CD14-positive monocyte (primary cell): ENCODE results near the gene INHBC. TPM values are rescaled to one million over a fixed set of nuclear protein-coding genes. Genes with fewer than 3 reads are reported as not detected.
"Not testable (repeated sequence)": the region's sequence is repeated elsewhere in the genome, so short reads cannot be mapped to it uniquely, and the experiment has no call there.

Experiments used
- DNase-seq, 3 donors: peaks; one replicate each; pipeline ENCODE4 v3.0.0-alpha.2; 2011 to 2022
- H2AFZ ChIP-seq: 2 replicates; pipeline ENCODE4 v1.6.0; 2012; ENCODE audit warnings: mild to moderate bottlenecking, low read depth, low read length, inconsistent platforms; ENCODE audit not compliant: insufficient read depth, poor library complexity, severe bottlenecking
- H3K27ac ChIP-seq, 2 donors: 1 replicate in 1 of 2; 2 replicates in 1 of 2; pipeline ENCODE4 v1.5.1; 2012 to 2013; ENCODE audit warnings: low read length in 2 of 2, control low read depth in 1 of 2, inconsistent platforms in 1 of 2, low read depth in 1 of 2, mild to moderate bottlenecking in 1 of 2
- H3K27me3 ChIP-seq, 2 donors: one replicate each; pipeline versions ENCODE4 v1.6.0 to v1.6.1; 2011 to 2013; ENCODE audit warnings: low read length in 2 of 2; ENCODE audit not compliant: control insufficient read depth in 2 of 2, insufficient read depth in 2 of 2
- H3K36me3 ChIP-seq, 2 donors: replicated peaks in 1 of 2; 1 replicate in 1 of 2; 2 replicates in 1 of 2; pipeline versions ENCODE4 v1.5.1 to v1.6.1; 2012 to 2013; ENCODE audit warnings: low read length in 2 of 2, control low read depth in 1 of 2, inconsistent platforms in 1 of 2, mild to moderate bottlenecking in 1 of 2; ENCODE audit not compliant: insufficient read depth in 2 of 2, control insufficient read depth in 1 of 2
- H3K4me1 ChIP-seq, 2 donors: 1 replicate in 1 of 2; 2 replicates in 1 of 2; pipeline versions ENCODE4 v1.5.1 to v1.6.1; 2012 to 2013; ENCODE audit warnings: low read length in 2 of 2, control low read depth in 1 of 2, inconsistent platforms in 1 of 2, mild to moderate bottlenecking in 1 of 2, moderate library complexity in 1 of 2; ENCODE audit not compliant: insufficient read depth in 2 of 2, control insufficient read depth in 1 of 2
- H3K4me2 ChIP-seq: replicated peaks from 2 replicates; pipeline ENCODE3; 2012; ENCODE audit warnings: low read length, moderate library complexity, mild to moderate bottlenecking; ENCODE audit not compliant: poor library complexity, severe bottlenecking; ENCODE audit errors: extremely low read depth
- H3K4me3 ChIP-seq, 3 experiments: fragments of 200-600 bp in 1 of 3; sonication (generic) in 1 of 3; replicated peaks in 1 of 3; 1 replicate in 2 of 3; 2 replicates in 1 of 3; pipeline ENCODE4 v1.5.1; 2011 to 2013; ENCODE audit warnings: low read length in 3 of 3, mild to moderate bottlenecking in 3 of 3, control low read depth in 2 of 3, low read depth in 2 of 3, inconsistent platforms in 1 of 3, moderate library complexity in 1 of 3
- H3K79me2 ChIP-seq: 2 replicates; pipeline ENCODE4 v1.6.0; 2012; ENCODE audit warnings: mild to moderate bottlenecking, control low read depth, inconsistent platforms, low read length, moderate library complexity; ENCODE audit not compliant: insufficient read depth
- H3K9ac ChIP-seq: 2 replicates; pipeline ENCODE4 v1.6.0; 2017; ENCODE audit warnings: low read length, mild to moderate bottlenecking; ENCODE audit not compliant: insufficient read depth, poor library complexity, severe bottlenecking
- H3K9me3 ChIP-seq, 2 donors: replicated peaks in 1 of 2; 1 replicate in 1 of 2; 2 replicates in 1 of 2; pipeline versions ENCODE4 v1.5.1 to v1.6.1; 2012 to 2013; ENCODE audit warnings: low read length in 2 of 2, control low read depth in 1 of 2; ENCODE audit not compliant: control insufficient read depth in 1 of 2, insufficient read depth in 1 of 2
- H4K20me1 ChIP-seq: 2 replicates; pipeline ENCODE4 v1.6.0; 2012; ENCODE audit warnings: mild to moderate bottlenecking, low read length, control low read depth, moderate library complexity; ENCODE audit not compliant: insufficient read depth
- H3K27ac Mint-ChIP-seq, 7 donors: one replicate each; pipeline ENCODE4 v1.8.0; 2020; ENCODE audit warnings: mild to moderate bottlenecking in 7 of 7, mixed read lengths in 7 of 7, moderate library complexity in 6 of 7, inconsistent platforms in 2 of 7
- H3K27me3 Mint-ChIP-seq, 3 donors: one replicate each; pipeline ENCODE4 v1.8.0; 2021 to 2022; ENCODE audit warnings: low read depth in 3 of 3, mild to moderate bottlenecking in 3 of 3, mixed read lengths in 3 of 3, moderate library complexity in 3 of 3, inconsistent platforms in 1 of 3
- H3K36me3 Mint-ChIP-seq, 2 donors: one replicate each; pipeline ENCODE4 v1.8.0; 2020; ENCODE audit warnings: mixed read lengths in 2 of 2, inconsistent platforms in 1 of 2, mild to moderate bottlenecking in 1 of 2
- H3K4me1 Mint-ChIP-seq: one replicate; pipeline ENCODE4 v1.8.0; 2020; ENCODE audit warnings: mild to moderate bottlenecking, mixed read lengths
- H3K4me3 Mint-ChIP-seq, 2 donors: one replicate each; pipeline ENCODE4 v1.8.0; 2020; ENCODE audit warnings: mild to moderate bottlenecking in 2 of 2, mixed read lengths in 2 of 2, moderate library complexity in 1 of 2
- H3K9me3 Mint-ChIP-seq, 7 donors: one replicate each; pipeline ENCODE4 v1.8.0; 2020 to 2022; ENCODE audit warnings: mixed read lengths in 7 of 7, mild to moderate bottlenecking in 6 of 7, moderate library complexity in 6 of 7, inconsistent platforms in 2 of 7
- WGBS: methylation state at CpG from one replicate; pipeline ENCODE4 v1.1.5; 2013; ENCODE audit warnings: missing lambda C conversion rate; ENCODE audit not compliant: insufficient coverage; 5-methylcytosine and 5-hydroxymethylcytosine counted together
- intact Hi-C, 2 donors: fragments of 100-400 bp; cut with micrococcal nuclease; formaldehyde crosslinking; loops; one replicate each; pipeline versions ENCODE4 v1.15.0 to v1.15.1; 2023
- polyA plus RNA-seq, 3 donors: library from polyadenylated mRNA; depleted of rRNA in 1 of 3; unstranded in 2 of 3; stranded (reverse) in 1 of 3; fragments of 300-500 nt in 2 of 3; fragments of >200 nt in 1 of 3; fragmentation: Illumina TruSeq in 2 of 3; gene quantifications; 1 replicate in 2 of 3; 2 replicates in 1 of 3; pipeline ENCODE4 v1.2.3, GENCODE V29; 2012 to 2021
- TF ChIP-seq, protein P1 (sequence below): fragments of 200-600 bp; IDR thresholded peaks from one replicate; pipeline ENCODE4 v1.8.0; 2022; ENCODE audit warnings: antibody characterized with exemption, mild to moderate bottlenecking

Gene INHBC
- polyA plus RNA-seq, 3 donors: not detected

DNA sequence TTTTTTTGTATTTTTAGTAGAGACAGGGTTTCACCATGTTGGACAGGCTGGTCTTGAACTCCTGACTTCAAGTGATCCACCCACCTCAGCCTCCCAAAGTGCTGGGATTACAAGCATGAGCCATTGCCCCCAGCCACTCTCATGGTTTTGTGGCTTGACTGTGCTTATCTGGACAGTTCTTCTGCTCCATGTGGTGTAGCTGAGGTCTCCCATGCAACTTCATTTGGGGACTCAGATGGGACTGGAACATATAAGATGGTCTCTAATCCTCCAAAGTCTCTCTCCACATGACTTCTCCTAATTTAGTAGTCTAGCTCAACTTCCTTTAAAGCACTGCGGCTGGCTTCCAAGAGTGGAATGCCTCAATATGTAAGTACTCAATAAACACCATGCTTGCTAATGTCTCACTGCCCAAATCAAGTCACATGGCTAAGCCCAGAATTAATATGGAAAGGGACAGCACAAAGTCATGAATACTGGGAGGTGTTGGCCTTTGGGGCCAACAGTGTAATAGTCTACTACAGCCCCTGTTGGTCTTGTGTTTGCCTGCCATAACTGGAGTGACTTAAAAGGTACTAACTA, 7.4 kb downstream of the INHBC start:
- no peak overlapping the region for H3K27ac Mint-ChIP-seq
- H3K9ac ChIP-seq: no peak overlapping the region
- H3K4me3 Mint-ChIP-seq: no peak overlapping the region
- H3K4me2 ChIP-seq: no peak overlapping the region
- H3K4me1 ChIP-seq: no peaks in the 10 kb centered on the region
- peaks cover 2 to 21% (median 14%) of the 10 kb centered on the region in 7 donors for H3K9me3 Mint-ChIP-seq
- TF ChIP-seq, protein P1, sequence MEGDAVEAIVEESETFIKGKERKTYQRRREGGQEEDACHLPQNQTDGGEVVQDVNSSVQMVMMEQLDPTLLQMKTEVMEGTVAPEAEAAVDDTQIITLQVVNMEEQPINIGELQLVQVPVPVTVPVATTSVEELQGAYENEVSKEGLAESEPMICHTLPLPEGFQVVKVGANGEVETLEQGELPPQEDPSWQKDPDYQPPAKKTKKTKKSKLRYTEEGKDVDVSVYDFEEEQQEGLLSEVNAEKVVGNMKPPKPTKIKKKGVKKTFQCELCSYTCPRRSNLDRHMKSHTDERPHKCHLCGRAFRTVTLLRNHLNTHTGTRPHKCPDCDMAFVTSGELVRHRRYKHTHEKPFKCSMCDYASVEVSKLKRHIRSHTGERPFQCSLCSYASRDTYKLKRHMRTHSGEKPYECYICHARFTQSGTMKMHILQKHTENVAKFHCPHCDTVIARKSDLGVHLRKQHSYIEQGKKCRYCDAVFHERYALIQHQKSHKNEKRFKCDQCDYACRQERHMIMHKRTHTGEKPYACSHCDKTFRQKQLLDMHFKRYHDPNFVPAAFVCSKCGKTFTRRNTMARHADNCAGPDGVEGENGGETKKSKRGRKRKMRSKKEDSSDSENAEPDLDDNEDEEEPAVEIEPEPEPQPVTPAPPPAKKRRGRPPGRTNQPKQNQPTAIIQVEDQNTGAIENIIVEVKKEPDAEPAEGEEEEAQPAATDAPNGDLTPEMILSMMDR: no peak
- no CpG with 5 or more reads among the region's 1 CpG for WGBS
- H3K4me1 Mint-ChIP-seq: peaks cover 5% of the 10 kb centered on the region
- no peaks in the 10 kb centered on the region for H4K20me1 ChIP-seq
- intact Hi-C loops: no loop called here
- H3K79me2 ChIP-seq: no peaks in the 10 kb centered on the region
- no peak overlapping the region for H3K4me3 ChIP-seq
- H2AFZ ChIP-seq: no peak overlapping the region
- H3K36me3 ChIP-seq: no peaks in the 10 kb centered on the region
- H3K27ac ChIP-seq: no peak overlapping the region
- no peak for DNase-seq
- H3K36me3 Mint-ChIP-seq: no peaks in the 10 kb centered on the region
- H3K27me3 Mint-ChIP-seq: peaks cover 0 to 1% (median 0%) of the 10 kb centered on the region in 3 donors
- no peaks in the 10 kb centered on the region for H3K27me3 ChIP-seq
- peaks cover 6 to 7% of the 10 kb centered on the region in 2 donors for H3K9me3 ChIP-seq

DNA sequence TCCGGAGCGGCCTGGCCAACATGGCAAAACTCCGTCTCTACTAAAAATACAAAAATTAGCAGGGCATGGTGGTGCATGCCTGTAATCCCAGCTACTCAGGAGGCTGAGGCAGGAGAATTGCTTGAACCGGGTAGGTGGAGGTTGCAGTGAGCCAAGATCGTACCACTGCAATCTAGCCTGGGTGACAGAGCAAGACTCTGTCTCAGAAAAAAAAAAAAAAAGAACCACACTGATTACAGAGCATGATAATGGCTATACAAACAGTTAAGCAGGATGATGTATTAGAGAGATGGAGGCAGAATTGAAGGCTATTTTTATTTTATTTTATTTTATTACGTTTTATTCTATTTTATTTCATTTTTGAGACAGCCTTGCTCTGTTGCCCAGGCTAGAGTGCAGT, 9.8 kb downstream of the INHBC start:
- WGBS: 100% methylated on average over 1 of the region's 6 CpGs
- H3K27ac ChIP-seq, H3K36me3 Mint-ChIP-seq, H2AFZ ChIP-seq, H3K9me3 ChIP-seq, H3K79me2 ChIP-seq, DNase-seq, H3K9ac ChIP-seq, H3K36me3 ChIP-seq, H3K27me3 Mint-ChIP-seq, H3K4me1 Mint-ChIP-seq, H3K4me2 ChIP-seq, H4K20me1 ChIP-seq, H3K4me3 Mint-ChIP-seq, H3K4me1 ChIP-seq, H3K4me3 ChIP-seq, H3K27me3 ChIP-seq, H3K27ac Mint-ChIP-seq, intact Hi-C loops: not testable (repeated sequence)
- peaks cover 0 to 17% (median 10%) of the 10 kb centered on the region in 7 donors for H3K9me3 Mint-ChIP-seq
